ENCODE results near the gene PIAS4.

DNA sequence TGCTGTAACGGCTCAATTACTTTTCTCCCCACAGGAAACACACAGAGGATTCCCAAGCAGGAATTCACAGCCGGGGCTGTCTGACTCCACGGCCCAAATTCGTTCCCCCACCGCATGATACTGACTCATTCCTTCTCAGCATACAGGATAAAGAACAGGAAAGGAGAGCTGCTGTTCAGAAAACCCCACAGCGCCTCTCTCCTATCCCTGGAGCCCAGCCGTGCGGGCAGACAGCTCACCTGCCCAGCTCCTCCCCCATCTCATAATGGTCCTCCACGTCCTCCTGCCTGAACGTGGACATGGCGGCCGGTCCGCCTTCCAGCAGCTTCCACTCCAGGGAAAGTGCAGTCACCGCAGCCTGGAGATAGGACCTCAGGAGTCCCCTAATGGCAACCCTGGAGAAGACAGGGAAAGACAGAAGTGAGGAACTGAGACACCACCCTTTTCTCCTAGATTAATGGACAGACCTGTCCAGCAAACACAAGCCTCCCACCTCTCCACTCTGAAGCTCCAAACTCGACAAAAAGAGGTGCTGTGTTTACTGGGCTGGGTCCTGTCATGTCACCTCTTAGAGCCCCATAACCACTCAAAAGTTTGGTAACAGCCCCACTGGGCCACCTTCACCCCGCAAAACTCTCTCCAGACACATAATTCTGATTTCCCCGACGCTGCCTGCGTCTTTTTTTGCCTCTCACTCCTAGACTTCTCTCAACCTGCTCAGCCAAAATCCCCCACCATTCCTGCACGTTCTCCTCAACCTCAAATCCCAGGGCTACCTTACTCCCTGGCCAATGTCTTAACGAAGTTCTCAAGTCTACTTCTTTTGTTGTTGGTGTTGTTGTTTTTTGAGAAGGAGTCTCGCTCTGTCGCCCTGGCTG lies 37.9 kb upstream of the PIAS4 start:
- TF ChIP-seq GATA3 (IDR thresholded peaks at IDR 0.05; ENCODE audit: low read depth, low read length) (no peak), GATA2 (IDR thresholded peaks at IDR 0.05; ENCODE audit: low read depth, low read length) (no peak)
